Nucleus accumbens (tissue), 56 donors: Measurements from ENCODE around the gene INMT.
"Not testable (repeated sequence)": the region's sequence is repeated elsewhere in the genome, so short reads cannot be mapped to it uniquely, and the experiment has no call there.

Experiments
- DNase-seq, 56 donors: peaks; one replicate each; lab custom pipeline; 2025; lab: John Stamatoyannopoulos, UW

Gene INMT

DNA sequence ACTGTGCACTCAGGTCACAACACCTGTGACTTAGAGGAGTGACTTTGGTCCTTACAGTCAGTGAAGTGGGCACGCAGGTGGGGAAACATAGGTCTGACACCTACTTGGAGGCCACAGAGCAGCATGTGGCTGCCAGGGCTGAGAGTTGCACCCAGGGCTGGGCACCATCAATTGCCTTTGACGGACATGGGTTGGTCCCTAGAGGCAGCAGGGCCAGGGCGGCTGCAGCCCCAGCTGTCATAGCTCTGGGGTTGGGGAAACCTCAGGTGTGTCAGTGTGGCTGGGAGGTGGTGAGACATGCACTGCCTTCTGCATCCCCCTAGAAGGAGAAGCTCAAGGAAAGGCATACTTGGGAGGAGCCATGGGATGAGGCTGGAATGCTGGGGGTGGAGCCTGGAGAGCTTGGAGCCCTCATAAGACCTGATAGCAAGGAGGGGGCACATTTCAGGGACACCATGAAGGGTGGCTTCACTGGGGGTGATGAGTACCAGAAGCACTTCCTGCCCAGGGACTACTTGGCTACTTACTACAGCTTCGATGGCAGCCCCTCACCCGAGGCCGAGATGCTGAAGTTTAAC is at the start of gene INMT:
Gene INMT, plus strand, starts transcription at position 440 of the 578 bp plus-strand sequence. Its CDS starts 16 bp downstream, at position 456.
- no peak for DNase-seq

DNA sequence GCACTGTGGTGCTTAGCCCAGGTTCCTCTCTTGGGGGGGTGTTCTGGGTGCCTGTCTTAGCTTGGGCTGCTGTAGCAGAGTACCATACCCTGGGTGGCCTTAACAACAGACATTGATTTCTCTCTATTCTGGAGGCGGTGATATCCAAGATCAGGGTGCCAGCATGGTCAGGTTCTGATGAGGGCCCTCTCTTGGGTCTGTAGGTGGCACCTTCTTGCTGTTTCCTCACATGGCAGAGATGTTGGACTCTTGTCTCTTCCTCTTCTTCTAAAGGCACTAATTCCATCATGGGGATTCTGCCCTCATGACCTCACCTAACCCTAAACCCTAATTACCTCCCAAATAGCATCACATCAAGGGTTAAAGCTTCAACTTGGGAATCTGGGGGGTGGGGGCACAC is 49.7 kb upstream of the INMT start:
- DNase-seq, result no peak

DNA sequence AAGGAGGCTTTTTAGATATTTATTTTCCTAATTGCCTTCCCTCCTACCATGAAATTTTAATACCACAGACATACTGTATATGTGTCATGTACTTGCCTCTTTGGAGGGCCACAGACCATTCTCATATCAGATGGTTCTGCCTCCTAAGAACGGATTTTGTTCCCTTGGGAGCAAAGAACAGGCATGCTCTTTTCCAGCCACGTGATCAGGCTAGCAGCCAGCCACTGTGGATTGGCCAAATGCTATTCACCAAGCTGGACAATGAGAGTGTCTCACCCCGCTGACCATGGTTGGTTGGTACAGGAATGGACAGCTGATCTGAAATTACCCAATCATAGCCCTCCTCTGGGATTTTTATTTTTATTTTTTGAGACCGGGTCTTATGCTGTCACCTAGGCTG is 48.2 kb upstream of the INMT start:
- no peak for DNase-seq

DNA sequence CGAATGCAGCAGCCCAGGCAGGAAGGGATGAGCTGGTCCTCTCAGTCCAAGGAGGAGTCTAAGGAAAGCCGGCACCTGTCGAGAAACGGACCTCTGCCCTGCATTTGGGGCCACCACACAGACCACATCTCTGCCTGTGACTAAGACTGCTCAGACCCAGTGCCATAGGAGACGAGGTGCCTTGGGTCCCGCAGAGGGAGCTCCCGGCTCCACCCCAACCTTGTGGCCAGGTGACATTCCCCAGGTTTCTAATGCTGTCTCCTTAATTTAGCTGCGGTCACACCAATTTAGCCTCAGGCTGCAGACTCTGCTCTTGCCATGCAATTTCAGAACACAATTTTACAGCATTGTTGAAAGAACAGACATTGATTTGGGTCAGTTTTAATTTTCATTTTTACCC is 46.9 kb upstream of the INMT start:
- no peak for DNase-seq

DNA sequence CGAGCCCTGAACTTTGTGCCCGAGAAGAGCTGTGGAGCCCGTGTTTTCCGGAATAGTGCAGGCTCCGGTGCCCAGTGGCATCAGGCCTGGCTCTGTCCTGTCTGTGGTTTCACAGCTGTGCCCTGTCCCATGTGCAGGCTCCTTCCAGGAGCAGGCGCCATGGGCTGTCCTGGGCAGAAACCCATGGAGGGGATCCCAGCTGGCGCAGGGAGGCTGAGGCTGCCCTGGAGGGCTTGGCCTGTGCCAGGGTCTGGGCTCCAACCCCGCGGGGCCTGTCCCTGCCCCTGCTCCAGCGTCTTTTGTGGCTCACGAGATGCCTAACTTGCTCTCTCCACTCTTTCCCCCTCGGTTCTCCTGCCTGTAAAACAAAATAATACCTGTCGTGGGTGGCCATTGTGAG is 46.3 kb upstream of the INMT start:
- peak in 1 of 56 donors; percentile 11 for DNase-seq

DNA sequence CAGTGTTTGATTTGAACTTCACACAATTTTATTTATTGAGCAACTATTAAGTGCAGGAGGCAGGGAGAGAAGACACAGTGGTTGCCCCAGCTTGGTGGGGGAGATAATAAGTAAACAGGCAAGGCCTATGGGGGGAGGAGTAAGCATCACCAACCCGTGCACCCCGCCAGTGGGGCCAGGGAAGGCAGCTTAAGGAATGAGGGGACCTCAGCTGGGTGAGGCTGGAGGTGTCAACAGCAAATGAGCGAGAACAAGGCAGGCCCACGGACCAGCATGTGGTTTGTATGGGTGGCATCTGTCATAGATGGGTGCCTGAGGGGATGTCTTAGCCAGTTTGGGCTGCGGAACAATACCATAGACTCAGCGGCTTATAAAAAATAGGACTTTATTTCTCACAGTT is 45.6 kb upstream of the INMT start:
- DNase-seq, result no peak

DNA sequence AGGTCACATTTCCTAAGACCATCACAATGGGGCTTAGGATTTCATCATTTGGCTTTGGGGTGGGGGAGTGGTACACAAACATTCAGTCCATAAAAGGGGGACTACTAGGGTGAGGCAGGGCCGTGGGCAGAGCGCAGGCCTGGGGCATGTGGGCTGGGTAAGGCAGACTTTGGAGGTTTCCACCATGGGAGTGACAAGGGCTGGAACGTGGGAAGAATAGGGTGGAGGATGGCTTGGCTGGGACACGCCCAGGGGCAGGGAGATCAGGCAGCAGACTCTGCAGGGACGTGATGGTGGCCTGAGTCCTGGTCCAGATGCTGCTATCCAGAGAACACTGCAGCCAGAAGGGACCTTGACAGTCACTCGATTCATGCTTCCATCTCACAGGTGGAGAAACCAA is 45.0 kb upstream of the INMT start:
- DNase-seq, result no peak

DNA sequence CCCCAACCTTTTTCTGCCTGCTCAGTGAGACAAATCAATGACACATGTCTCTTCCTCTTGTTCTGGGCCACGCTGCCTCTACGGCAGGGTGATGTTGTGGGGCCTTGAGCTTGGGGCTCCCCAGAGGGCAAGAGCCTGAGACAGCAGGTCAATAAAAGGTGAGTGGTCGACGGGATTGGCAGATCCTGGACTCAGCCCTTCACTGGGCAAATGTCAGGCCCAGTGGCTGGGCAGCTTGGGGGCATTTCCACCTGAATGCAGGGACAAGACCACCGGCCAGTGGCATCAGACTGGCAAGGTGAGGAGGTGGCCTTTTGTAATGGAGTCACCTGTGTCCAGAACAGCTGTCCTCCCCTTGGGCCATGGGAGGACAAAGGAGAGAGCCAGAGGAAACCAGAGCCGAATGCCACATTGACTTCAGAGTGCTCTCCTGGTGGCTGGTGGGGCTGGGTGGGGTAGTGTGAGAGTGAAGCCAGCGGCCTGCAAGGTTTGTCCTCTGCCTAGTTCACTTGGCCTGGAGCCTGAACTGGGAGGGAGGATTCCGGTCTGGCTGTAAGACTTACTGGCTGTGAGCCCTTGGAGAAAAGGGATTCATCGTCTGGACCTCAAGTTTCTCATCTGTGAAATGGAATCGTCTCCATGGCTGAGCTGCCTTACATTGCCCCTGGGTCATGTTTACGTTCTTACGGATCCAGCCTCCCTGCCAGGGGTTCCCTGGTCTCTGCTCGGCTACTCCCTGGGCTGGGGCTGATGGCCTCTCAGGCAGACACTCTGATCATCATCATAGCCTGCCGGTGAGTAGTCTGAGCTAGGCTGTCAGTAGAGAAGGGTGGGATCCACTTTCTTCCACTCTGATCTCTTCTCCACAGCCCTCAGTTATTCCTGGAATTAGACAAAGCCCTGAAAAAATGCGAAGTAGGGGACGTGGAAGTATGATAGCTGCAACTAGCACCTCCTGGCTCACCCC is 44.3 kb upstream of the INMT start:
- DNase-seq, result no peak

DNA sequence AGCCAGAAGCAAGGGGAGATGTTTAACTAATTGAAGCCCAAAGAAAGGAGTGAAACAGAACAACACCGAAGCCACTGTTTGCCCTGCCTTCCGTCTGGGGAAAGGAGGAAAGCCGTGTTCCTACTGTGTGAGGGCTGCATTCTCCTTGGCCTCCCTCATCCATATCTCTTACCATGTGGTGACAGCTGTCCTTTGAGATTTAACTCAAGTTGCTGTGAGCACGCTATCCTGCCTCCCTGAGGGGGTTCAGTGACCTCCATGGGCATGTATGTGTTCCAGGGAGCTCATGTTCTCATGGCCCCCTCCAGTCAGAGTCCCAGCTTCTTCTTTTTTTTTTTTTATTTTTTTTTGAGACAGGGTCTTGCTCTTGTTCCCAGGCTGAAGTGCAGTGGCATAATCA is 43.5 kb upstream of the INMT start:
- no peak for DNase-seq

DNA sequence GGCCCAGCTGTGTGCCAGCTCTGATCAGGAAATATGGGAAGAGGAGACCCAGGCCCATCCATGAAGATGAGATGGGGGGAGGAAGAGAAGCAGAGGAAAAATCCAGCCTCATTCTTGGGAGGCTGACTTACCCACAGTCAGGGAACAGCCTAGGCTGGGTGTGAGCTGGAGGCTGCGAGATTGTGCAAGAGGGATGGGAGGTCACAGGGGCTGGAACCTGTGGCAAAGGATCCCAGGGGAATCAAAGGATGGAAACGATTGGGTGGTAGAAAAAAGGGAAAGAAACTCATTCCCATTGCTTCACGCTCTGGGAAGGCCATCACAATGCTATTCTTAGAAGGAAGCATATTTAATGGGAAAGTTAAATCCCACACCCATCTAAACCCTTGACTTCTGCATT is 43.0 kb upstream of the INMT start:
- DNase-seq, result no peak

DNA sequence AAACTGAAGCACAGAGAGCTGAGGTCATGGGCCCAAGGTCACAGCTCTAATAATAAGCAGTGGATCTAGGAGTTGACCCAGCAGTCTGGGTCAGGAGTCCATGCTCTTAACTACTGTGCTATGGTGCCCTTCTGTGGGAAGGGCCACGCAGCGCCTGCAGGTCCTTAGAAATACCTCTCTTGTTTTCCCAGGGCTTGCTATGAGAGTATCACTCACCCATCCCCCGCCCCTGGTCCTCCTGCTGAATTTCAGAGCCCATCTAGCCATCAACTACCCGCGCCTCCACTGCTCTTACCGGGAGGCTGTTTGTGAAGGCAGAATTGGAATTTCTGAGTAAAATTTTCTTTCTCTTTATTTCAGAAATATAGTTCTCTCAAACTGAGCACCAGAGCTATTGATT is 42.4 kb upstream of the INMT start:
- no peak for DNase-seq

DNA sequence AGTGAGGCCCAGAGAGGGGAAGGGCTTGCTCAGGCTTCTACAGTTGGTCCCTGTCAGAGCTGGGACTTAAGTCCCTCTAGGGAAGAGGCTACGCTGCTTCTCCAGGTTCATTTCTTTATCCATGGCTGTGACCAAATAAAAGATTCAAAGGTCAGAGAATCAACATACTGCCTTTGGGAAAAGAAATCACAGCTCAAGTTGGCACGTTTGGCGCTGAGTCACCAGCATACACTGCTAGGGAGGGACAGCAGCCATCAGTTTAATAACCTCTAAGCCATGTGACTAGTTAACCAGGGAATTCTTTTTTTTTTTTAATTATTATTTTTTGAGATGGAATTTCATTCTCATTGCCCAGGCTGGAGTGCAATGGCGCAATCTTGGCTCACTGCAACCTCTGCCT is 41.3 kb upstream of the INMT start:
- no peak for DNase-seq

DNA sequence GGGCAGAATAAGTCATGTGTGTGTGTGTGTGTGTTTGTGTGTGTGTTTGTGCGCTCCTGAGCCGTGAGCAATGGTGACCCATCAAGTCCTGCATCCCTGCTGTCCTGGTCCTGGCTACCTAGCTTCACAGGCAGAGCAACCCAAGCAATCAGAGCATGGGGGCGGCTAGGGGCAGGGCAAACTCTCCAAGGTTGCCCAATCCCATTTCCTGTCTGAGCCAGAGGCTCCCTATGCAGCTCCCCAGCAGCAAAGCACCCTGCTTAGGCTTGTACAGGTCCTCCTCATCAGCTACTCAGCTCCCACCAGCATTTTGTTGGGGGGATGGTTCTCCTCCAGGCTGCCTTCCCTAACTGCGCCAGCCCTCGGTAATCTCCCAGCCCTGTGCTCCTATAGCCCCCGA is 38.5 kb upstream of the INMT start:
- no peak for DNase-seq

DNA sequence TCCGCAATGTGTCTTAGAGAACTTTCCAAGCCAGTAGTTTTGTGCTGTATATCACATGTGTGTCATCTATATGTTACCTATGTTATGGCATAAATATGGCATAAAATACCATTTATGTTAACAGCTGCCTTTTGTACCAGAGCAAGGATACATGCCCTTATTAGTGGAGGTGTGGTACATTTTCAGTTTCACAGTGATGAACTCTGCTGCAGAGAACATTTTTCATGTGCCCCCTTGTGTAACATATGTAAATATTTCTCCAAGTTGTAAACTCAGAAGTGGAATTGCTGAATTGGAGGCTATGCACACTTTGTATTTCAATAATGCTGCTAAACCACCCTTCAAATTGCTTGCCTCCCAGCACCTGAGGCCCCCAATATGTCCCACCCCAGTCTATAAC is 37.8 kb upstream of the INMT start:
- DNase-seq, result no peak

DNA sequence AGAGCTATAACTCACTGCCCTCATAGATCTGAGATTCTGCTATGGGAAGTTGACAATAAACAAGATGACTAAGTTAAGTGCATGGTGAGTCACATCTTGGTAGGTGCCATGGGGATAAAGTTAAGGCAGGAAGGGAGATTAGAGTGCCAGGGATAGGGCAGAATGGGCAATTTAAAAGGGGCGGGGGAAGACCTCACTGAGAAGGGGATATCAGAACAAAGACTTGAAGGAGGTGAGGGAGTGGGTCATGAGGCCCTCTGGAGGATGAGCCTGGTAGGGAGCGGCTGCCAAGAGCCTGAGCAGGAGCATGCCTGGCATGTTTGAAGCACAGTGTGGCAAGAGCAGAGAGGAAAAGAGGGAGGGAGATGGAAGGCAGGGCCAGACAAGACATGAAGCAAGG is 34.8 kb upstream of the INMT start:
- no peak for DNase-seq

DNA sequence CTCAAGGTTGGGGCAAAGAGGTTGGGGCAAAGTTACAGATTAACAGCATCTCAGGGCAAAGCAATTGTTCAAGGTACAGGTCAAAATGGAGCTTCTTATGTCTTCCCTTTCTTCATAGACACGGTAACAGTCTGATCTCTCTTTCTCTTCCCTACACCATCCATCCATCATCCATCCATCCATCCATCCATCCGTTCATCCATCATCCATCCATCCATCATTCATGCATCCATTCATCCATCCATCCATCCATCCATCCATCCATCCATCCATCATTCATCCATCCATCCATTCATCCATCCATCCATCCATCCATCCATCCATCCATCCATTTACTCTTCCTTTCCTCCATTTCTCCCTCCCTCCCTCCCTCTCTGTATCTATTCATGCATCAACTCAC is 32.5 kb upstream of the INMT start:
- not testable (repeated sequence) for DNase-seq

DNA sequence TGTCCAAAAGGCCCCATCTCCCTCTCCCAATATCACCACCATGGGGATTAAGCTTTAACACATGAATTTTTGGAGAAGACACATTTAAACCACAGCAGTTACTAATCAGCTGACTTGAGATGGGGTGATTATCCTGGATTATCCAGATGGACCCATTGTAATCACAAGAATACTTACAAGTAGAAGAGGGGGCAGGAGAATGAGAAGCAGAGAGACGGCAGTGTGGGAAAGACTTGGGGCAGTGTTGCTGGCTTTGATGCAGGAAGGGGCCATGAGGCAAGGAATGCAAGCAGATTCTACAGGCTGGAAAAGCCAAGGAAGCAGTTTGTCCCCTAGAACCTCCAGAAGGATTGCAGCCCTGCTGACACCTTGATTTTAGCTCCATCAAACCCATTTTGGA is 30.7 kb upstream of the INMT start:
- no peak for DNase-seq

DNA sequence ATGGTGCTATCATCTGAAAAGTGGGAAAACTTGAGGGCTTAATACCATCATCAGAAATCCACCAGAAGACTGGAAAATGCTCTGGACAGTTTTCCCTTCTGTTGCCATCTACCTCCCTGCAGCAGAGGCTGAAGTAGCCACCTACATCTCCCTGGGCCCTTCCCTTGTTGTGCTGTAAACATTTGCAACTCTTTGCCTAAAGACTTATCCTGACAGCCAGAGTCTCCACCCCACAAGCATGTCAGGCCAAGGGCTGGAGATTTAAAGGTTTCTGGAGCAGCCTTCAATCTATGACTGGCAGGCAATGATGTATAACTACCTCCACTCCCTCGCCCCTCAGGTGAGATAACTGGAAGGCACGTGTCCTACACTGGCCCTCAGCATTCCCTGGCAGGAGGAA is 29.7 kb upstream of the INMT start:
- no peak for DNase-seq

DNA sequence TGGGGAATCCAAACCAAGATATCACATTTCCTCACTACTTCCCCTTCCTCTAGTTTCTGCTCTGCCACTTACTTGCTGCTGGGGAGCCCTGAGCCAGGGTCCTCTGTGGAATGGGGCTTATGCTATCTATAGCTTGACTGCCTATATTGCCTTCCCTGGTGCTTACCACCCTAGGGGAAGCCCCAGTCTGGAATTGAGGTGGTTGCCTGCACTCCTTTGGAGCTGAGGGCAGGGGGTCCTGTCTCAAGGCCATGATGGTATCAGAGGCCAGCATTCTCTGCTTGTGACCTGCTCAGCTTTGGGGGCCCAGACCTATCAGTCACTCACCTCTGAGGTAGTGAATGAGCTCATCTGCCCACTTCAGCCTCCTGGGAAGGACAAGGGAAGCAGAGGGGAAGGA is 29.3 kb upstream of the INMT start:
- DNase-seq, result no peak

DNA sequence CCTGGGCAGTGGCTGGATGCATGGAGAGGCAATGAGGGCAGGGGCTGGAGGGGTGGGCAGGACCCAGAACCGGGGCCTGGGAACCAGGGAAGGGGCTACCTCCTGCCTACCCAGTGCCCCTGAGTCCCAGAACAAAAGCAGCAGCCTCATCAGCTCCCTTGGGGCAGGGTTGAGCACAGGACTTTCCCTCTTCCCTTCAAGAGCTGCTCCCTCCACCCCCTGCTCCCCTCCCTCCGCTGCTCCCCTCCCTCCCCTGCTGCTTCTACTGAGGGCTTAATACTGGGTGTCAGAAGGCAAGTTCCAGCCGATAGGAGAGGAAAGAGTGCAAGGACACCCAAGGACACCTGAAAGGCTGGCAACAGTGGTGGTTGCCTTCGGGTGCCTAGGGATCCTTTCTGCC is 28.2 kb upstream of the INMT start:
- no peak for DNase-seq

DNA sequence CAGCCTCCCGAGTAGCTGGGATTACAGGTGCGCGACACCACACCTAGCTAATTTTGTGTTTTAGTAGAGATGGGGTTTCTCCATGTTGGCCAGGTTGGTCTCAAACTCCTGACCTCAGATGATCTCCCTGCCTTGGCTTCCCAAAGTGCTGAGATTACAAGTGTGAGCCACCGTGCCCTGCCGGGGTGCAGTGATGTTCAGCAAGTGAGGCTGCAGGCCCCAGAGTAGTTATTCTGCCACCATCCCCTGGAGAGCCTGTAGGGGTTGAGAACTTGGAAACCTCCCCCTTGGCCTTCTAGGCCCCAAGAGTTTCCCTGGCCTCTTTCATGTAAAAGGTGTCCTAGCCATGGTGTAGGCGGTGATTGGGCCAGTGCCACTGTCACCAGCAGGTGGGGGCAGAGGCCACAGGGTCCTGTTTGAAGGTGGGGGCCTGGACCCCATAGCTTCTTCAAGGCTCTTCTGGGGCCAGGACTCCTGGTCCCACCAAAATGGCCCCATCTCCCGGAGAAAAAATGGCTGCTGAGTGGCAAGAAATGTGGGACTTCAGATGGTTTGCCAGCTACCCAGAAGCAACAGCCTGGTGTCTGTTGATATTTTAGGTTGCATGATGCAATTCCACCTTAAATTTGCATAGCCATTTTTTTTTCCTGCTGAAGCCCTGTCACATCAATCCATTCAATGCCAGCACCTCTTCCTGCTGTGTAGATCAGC is 25.5 kb upstream of the INMT start:
- no peak for DNase-seq
